Progenitor cell of endocrine pancreas (in vitro differentiated cells): ENCODE measurements around the gene SSH3. TPM values are rescaled to one million over a fixed set of nuclear protein-coding genes. Genes with fewer than 3 reads are reported as not detected.

ENCODE experiments used
- DNase-seq: peaks from one replicate; pipeline ENCODE4 v3.0.0; 2021; ENCODE audit warnings: low spot score; ENCODE audit not compliant: unreplicated experiment
- H3K27ac Mint-ChIP-seq: 2 replicates; pipeline ENCODE4 v1.8.0; 2021; ENCODE audit warnings: mild to moderate bottlenecking, moderate library complexity, mixed read lengths
- H3K27me3 Mint-ChIP-seq: 2 replicates; pipeline ENCODE4 v1.8.0; 2021; ENCODE audit warnings: mixed read lengths
- H3K36me3 Mint-ChIP-seq: 2 replicates; pipeline ENCODE4 v1.8.0; 2022; ENCODE audit warnings: mixed read lengths; ENCODE audit not compliant: insufficient read depth
- H3K4me1 Mint-ChIP-seq: 2 replicates; pipeline ENCODE4 v1.8.0; 2021; ENCODE audit warnings: low read depth, mixed read lengths
- H3K4me3 Mint-ChIP-seq: 2 replicates; pipeline ENCODE4 v1.8.0; 2021; ENCODE audit warnings: low read depth, mild to moderate bottlenecking, moderate library complexity, mixed read lengths
- H3K9me3 Mint-ChIP-seq: 2 replicates; pipeline ENCODE4 v1.8.0; 2021; ENCODE audit warnings: low read depth, mixed read lengths
- total RNA-seq: library from RNA; stranded (reverse); gene quantifications from 2 replicates; pipeline ENCODE4 v1.2.1, GENCODE V29; 2021
- TF ChIP-seq, protein P1 (sequence below): fragments of 200-600 bp; sonication (generic); IDR thresholded peaks from one replicate; pipeline ENCODE4 v1.5.0; 2021; ENCODE audit warnings: antibody characterized with exemption, mild to moderate bottlenecking; ENCODE audit not compliant: unreplicated experiment

Gene SSH3
- total RNA-seq, 1 donor from 2014 or later: 48.9 TPM

DNA sequence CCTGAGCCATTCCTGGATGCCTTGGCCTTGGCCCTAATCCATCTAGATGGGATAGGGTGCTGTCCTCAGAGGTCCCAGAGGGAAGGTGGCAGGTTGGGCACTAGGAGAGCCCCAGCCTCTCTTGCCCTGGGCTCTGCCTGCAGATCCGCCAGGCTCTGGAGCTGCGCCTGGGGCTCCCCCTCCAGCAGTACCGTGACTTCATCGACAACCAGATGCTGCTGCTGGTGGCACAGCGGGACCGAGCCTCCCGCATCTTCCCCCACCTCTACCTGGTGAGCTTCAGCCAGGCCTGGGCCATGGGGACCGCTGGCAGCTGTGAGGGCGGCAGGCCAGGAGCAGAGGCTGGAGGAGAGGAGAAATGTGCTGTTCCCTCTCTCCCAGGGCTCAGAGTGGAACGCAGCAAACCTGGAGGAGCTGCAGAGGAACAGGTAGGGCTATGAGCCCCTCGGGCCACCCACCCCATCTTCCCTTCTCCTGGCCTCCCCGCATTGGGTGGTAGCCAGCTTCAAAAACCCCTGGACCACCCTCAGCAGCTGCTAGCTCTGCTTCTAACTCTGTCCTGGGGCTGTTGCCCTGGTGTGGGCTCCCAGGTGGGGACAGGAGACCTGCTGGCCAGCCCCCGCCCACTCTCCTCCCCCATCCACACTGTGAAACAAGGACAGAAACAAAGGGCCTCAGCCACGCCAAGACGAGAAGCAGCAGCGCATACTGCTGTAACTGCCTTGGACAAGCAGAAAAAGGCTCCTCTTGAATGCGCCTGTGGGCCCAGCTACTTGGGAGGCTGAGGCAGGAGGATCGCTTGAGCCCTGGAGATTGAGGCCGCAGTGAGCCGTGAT lies 4.9 kb downstream of the SSH3 start:
- Mint-ChIP-seq H3K36me3 (no peaks in the 10 kb centered on the region), H3K4me3 (no peak overlapping the region), H3K27me3 (no peaks in the 10 kb centered on the region), H3K4me1 (peaks cover 6% of the 10 kb centered on the region), H3K9me3 (no peaks in the 10 kb centered on the region), H3K27ac (no peak overlapping the region)
- TF ChIP-seq, protein P1, sequence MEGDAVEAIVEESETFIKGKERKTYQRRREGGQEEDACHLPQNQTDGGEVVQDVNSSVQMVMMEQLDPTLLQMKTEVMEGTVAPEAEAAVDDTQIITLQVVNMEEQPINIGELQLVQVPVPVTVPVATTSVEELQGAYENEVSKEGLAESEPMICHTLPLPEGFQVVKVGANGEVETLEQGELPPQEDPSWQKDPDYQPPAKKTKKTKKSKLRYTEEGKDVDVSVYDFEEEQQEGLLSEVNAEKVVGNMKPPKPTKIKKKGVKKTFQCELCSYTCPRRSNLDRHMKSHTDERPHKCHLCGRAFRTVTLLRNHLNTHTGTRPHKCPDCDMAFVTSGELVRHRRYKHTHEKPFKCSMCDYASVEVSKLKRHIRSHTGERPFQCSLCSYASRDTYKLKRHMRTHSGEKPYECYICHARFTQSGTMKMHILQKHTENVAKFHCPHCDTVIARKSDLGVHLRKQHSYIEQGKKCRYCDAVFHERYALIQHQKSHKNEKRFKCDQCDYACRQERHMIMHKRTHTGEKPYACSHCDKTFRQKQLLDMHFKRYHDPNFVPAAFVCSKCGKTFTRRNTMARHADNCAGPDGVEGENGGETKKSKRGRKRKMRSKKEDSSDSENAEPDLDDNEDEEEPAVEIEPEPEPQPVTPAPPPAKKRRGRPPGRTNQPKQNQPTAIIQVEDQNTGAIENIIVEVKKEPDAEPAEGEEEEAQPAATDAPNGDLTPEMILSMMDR: no peak
- no peak for DNase-seq

DNA sequence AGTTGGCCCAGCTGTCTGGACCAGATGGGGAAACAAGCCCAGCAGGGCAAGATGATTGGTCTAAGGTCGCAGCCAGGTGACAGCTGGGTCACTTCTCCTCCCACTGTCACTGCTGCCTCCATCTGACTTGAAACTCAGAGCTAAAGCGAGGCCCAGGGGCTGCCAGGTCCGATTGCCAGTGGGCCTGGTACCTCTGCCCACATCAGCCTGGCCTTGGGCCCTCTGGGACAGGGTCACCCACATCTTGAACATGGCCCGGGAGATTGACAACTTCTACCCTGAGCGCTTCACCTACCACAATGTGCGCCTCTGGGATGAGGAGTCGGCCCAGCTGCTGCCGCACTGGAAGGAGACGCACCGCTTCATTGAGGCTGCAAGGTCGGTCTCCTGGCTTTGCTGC lies 5.8 kb downstream of the SSH3 start:
- H3K36me3 Mint-ChIP-seq: no peaks in the 10 kb centered on the region
- H3K4me1 Mint-ChIP-seq: peaks cover 6% of the 10 kb centered on the region
- no peaks in the 10 kb centered on the region for H3K27me3 Mint-ChIP-seq
- H3K4me3 Mint-ChIP-seq: no peak overlapping the region
- no peaks in the 10 kb centered on the region for H3K9me3 Mint-ChIP-seq
- TF ChIP-seq, protein P1: no peak
- no peak overlapping the region for H3K27ac Mint-ChIP-seq
- DNase-seq: no peak

DNA sequence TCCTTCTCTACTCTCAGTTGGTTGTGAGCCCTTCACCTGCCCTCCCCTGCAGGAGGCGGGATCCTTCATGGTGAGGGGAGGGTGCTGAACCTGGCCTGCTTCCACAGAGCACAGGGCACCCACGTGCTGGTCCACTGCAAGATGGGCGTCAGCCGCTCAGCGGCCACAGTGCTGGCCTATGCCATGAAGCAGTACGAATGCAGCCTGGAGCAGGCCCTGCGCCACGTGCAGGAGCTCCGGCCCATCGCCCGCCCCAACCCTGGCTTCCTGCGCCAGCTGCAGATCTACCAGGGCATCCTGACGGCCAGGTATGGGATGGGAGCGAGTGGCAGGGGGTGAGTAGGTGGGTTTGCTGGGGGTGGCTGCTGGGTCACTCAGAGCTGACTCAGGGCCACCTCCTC lies 6.3 kb downstream of the SSH3 start:
- Mint-ChIP-seq H3K9me3 (no peaks in the 10 kb centered on the region), H3K36me3 (no peaks in the 10 kb centered on the region), H3K4me1 (peaks cover 4% of the 10 kb centered on the region), H3K27me3 (no peaks in the 10 kb centered on the region), H3K4me3 (no peak overlapping the region), H3K27ac (no peak overlapping the region)
- TF ChIP-seq, protein P1: no peak
- no peak for DNase-seq

DNA sequence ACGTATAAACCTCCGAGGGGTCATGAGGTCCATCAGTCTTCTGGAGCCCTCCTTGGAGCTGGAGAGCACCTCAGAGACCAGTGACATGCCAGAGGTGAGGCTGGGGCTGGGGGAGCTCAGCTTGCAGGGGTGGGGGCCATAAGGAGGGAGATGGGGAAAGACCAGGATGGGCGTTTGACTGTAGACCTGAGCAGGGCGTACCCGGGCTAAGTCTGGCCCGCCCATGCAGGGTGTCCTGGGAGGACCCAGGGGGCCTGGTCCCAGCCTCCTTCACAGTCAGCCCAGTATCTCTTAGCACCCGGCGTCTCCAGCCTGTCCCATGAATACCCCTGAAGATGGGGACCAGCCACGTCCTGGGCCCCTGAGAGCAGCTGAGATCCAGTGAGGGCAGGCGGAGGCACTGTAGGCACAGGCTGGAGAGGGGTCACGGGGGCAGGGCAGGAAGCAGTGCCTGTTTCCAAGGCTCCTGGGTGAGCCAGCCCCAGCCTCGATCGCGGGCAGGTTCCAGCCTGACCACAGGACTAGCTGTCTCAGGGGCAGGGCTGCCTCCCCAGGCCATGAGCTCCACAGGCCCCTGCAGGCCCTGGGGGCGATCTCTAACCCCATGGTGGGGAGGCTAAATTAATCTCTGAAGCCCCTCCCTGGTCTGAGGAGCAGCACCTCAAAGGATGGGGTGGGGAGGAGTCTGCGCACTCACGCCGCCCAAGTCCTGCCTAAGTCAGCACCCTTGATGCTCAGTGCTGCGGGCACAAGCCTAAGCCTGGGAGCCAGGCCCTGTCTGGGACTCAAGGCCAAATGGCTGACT lies 7.1 kb downstream of the SSH3 start:
- no peaks in the 10 kb centered on the region for H3K36me3 Mint-ChIP-seq
- H3K4me3 Mint-ChIP-seq: no peak overlapping the region
- H3K27ac Mint-ChIP-seq: no peak overlapping the region
- no peaks in the 10 kb centered on the region for H3K27me3 Mint-ChIP-seq
- peaks cover 4% of the 10 kb centered on the region for H3K4me1 Mint-ChIP-seq
- no peaks in the 10 kb centered on the region for H3K9me3 Mint-ChIP-seq
- TF ChIP-seq, protein P1: no peak
- DNase-seq: no peak

DNA sequence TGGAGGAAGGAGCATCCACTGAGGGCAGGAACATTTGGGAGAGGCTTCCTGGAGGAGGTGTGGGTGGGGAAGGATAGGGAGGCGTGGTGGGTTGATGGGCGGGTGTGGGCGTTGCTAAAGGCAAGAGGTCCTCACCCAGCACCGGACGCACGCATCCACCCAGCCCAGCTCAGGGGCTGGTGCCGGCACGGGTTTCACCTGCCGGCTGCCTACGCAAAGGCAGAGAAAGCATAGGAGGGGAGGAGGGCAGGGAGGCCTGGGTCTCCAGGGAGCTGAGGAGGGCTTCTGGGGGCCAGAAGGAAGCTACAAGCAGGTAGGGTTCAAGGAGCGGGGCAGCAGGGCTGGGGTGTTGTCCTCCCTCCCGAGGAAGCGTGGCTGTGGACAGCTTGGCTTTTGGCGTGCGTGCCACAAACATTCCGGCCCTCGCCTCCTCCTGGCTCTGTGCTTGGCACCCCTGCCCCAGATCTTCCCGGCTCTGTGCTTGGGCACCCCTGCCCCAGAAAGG lies 7.8 kb downstream of the SSH3 start:
- TF ChIP-seq, protein P1: no peak
- Mint-ChIP-seq H3K4me1 (peaks cover 4% of the 10 kb centered on the region), H3K27me3 (no peaks in the 10 kb centered on the region), H3K9me3 (no peaks in the 10 kb centered on the region), H3K4me3 (no peak overlapping the region), H3K27ac (peak overlapping the region; percentile 37), H3K36me3 (no peaks in the 10 kb centered on the region)
- no peak for DNase-seq
